GM12872 (cell line): ENCODE measurements around the gene FMO3.

ENCODE experiments used
- TF ChIP-seq, protein P1 (sequence below): IDR thresholded peaks from 3 replicates; pipeline ENCODE4 v1.5.1; 2011; ENCODE audit warnings: low read depth, mild to moderate bottlenecking, low read length, moderate library complexity; ENCODE audit not compliant: insufficient read depth

The FMO3 gene

DNA sequence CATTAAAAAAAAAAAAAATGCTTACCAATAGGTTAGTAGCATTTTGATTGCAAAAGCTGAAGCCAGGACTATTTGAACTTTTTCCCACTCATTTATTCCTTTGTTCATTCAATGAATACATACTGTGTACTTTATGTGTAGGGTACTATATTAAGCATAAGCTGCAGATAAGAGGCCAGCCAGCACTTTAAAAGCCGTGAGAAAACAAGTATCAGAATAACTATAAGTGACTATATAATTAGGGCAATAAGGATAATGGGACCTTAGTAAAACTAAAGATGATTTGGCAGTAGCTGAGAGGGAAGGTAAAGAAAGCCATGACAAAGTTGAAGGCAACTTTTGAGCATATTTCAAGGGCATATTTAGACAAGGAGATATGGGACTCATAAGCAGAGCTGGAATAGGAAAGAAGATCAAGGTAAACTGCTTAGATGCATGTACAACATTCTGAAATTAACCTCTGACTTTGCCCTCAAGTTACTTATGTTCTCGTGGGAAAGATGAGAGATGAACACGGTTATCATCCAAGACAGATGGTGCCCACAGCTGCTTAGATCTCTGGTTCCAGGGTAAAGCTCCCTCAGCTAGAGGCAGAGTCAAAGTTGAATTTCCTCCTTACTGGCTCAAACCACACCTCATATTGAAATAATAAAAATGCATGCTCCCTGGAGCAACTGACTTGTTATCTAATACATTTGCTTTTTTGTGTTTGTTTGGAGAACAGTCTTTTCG is 50.4 kb downstream of the FMO3 start:
- TF ChIP-seq, protein P1, sequence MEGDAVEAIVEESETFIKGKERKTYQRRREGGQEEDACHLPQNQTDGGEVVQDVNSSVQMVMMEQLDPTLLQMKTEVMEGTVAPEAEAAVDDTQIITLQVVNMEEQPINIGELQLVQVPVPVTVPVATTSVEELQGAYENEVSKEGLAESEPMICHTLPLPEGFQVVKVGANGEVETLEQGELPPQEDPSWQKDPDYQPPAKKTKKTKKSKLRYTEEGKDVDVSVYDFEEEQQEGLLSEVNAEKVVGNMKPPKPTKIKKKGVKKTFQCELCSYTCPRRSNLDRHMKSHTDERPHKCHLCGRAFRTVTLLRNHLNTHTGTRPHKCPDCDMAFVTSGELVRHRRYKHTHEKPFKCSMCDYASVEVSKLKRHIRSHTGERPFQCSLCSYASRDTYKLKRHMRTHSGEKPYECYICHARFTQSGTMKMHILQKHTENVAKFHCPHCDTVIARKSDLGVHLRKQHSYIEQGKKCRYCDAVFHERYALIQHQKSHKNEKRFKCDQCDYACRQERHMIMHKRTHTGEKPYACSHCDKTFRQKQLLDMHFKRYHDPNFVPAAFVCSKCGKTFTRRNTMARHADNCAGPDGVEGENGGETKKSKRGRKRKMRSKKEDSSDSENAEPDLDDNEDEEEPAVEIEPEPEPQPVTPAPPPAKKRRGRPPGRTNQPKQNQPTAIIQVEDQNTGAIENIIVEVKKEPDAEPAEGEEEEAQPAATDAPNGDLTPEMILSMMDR, result no peak

DNA sequence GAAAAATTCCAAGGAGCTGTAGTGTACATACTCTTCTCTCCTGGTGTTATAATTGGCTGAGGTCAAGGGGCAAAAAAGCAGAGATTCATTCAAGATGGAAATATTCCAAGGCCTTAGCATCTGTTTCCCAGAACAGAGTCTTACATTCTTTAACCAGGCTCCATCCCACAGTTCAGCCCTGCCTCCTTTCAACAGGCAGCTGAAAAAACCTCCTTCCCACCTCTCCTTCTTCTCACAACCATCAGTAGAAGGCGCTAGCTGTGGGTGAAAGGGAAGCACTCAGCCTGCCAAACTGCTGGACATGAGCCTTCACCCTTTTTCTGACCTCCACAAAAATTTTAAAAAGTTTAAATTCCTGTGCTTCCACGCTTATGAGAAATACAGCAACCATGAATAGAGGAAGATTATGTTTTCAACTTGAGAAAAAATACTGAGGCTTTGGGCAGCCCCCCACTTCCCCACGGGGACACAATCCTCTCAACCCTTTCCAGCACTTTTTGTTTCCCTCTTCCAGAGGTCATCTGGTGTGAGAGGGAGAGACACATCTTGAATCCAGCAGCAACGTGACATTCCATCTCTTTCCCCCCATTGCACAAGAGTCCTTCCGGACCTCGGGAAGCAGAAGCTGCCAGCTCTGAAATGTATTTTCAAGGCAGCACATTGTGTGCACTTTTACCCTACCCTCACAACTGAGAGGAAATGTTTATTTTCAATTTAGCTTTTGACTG is 51.1 kb downstream of the FMO3 start:
- TF ChIP-seq, protein P1, result no peak

DNA sequence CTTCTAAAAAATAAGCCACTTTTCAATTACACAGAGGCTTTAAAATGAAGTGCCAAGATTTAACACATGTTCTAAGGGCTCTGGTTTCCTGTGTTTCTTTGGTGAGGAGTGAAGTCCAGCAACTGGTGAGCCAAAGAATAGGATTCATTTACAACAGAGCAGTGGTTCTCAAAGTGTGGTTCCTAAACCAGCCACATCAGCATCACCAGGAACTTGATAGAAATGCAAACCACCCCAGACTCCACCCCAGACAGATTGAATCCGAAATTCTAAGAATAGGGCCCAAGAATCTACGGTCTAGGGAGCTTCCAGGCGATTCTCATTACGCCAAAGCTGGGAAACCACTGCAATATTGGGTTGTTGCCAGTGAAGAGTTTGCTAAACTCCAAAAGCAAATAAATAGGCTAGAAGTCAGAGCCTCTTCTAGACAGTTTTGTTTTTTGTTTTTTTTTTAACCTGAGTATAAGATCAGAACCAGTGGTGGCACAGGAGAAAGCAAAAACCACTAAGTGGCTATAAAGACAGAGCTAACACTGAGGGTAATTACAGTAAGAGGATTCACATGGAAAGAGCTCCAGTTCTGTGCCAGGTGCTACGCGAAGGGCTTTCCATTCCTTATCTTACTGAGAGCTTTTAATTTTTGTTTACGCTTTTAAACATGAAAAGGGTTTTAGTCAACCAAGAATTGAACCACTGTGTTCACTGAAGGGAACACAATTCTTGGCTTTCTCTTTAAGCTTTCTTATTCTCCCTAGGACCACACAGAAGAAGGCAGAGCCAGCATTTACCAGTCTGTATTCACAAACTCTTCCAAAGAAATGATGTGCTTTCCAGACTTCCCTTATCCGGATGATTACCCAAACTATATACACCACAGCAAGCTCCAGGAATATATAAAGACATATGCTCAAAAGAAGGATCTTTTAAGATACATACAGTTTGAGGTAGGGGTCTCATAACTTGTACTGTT is 52.0 kb downstream of the FMO3 start:
- TF ChIP-seq, protein P1, result no peak

DNA sequence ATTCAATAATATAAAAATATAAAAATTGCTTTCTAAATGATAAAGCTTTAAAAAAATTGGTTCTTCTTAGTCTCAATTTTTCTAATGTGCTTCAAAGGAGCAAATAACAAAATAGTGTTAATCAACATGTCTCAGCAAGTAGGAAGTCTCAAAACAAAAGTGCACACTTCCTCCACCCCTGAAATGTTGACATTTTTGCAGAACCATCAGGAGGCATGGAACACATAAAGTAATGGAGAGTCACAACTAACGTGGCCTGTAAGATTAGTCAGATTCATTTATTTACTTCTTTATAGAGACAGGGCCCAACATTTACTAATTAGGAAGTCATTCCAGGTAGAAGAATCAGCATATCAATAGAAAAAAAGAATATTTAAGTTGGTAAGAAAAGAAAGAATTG is 59.5 kb downstream of the FMO3 start:
- TF ChIP-seq, protein P1, result no peak

DNA sequence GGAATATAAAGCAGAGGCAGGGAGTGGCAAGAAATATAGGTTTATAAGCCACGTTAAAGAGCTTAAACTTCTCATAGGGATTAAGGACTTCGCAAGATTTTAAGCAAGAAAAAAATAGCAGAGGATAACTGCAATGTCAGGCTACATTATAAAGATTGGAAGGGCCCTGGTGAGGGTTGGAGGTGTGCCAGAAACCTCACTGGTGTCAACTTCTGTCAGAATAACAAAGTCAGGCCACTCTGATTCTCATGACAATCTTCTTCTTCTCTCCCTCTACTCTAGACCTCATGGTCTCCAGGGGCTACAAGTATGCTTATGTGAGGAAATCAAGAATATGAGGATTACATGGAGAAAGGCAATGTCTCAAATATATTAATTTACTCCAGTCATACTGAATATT is 61.8 kb downstream of the FMO3 start:
- TF ChIP-seq, protein P1, result no peak

DNA sequence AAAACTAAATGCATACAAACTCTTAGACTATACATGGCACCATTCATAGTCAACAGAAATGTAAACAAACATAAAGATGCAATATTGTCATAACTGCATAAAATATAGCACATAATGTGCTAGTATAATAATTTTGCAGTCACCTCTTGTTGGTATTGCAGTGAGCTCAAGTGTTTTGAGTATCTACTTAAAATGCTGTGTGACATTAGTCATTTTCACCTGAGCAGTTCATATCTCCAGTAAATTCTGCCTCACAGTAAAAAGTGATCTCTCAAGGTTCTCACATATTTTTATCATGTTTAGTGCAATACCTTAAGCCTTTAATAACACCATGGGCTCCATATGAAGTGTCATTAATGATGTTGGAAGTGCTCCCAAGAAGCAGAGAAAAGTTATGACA is 64.8 kb downstream of the FMO3 start:
- TF ChIP-seq, protein P1, result no peak

DNA sequence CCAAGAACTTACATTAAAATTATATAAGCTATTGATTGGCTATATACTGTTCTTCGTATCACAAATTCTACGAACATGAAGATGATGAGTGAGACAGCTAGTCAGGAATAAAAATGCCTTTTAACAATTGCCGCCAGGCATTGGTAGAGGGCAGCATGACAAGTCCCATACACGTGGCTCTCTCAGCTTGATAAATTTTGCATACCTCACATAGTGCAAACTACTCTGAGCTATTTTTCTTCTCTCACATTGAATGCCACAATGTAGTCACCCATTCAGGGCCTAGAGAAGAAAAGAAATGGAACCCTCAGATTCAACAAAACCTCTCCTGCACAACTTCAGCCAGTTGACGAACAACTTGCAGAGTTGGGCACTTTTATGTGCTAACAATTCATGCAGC is 67.4 kb downstream of the FMO3 start:
- TF ChIP-seq, protein P1, result no peak
